Measurements from ENCODE around the gene GPA33.

Gene GPA33

GRCh38 chr1:167128261-167129227 is 38.4 kb upstream of the GPA33 start:
- Histone ChIP-seq H3K9me3 (no peaks in the 10 kb centered on the region), H3K36me3 (no peaks in the 10 kb centered on the region), H3K27me3 (no peaks in the 10 kb centered on the region), H3K4me2 (no peak overlapping the region), H4K20me1 (no peaks in the 10 kb centered on the region), H3K4me1 (peaks cover 10% of the 10 kb centered on the region), H3K9ac (no peak overlapping the region), H3K4me3 (no peak overlapping the region), H3K27ac (no peak overlapping the region)
- TF ChIP-seq Cebpa-rat (IDR thresholded peaks at IDR 0.05) = no peak

GRCh38 chr1:167127661-167128060 is 37.5 kb upstream of the GPA33 start:
- Histone ChIP-seq H3K36me3 (no peaks in the 10 kb centered on the region), H3K4me1 (peaks cover 10% of the 10 kb centered on the region), H3K27me3 (no peaks in the 10 kb centered on the region), H3K27ac (no peak overlapping the region), H3K4me2 (no peak overlapping the region), H3K4me3 (no peak overlapping the region), H4K20me1 (no peaks in the 10 kb centered on the region), H3K9me3 (no peaks in the 10 kb centered on the region), H3K9ac (no peak overlapping the region)
- TF ChIP-seq Cebpa-rat (IDR thresholded peaks at IDR 0.05) = no peak

- H3K27me3 ChIP-seq = no peaks in the 10 kb centered on the region
- H3K4me1 ChIP-seq = peaks cover 10% of the 10 kb centered on the region
- no peak overlapping the region for H3K4me3 ChIP-seq
- no peak overlapping the region for H3K4me2 ChIP-seq
- no peak for TF ChIP-seq Cebpa-rat (IDR thresholded peaks at IDR 0.05)
- H3K9ac ChIP-seq = no peak overlapping the region
- no peak overlapping the region for H3K27ac ChIP-seq
- no peaks in the 10 kb centered on the region for H4K20me1 ChIP-seq
- no peaks in the 10 kb centered on the region for H3K9me3 ChIP-seq
- no peaks in the 10 kb centered on the region for H3K36me3 ChIP-seq
Measured at GRCh38 chr1:167127236-167127635, 37.1 kb upstream of the GPA33 start.

DNA sequence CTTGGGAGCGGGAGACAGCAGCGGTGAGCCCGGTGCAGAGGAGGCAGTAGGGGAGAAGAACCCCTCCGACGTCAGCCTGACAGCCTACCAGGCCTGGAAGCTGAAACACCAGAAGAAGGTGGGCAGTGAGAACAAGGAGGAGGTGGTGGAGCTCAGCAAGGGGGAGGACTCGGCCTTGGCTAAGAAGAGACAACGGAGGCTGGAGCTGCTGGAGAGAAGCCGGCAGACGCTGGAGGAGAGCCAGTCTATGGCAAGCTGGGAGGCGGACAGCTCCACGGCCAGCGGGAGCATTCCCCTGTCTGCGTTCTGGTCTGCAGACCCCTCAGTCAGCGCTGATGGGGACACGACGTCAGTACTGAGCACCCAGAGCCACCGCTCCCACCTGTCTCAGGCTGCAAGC is 36.6 kb upstream of the GPA33 start:
- Histone ChIP-seq H3K4me3 (no peak overlapping the region), H3K9me3 (no peaks in the 10 kb centered on the region; the same call in 1 of the 2 replicates), H3K27me3 (0 out of 2 replicates have a peak, but pooled peaks cover under 1% of the 10 kb centered on the region), H3K9ac (no peak overlapping the region), H3K27ac (no peak overlapping the region), H3K4me1 (peaks cover 10% of the 10 kb centered on the region), H3K36me3 (no peaks in the 10 kb centered on the region), H4K20me1 (no peaks in the 10 kb centered on the region), H3K4me2 (no peak overlapping the region)
- TF ChIP-seq Cebpa-rat (IDR thresholded peaks at IDR 0.05) = no peak

DNA sequence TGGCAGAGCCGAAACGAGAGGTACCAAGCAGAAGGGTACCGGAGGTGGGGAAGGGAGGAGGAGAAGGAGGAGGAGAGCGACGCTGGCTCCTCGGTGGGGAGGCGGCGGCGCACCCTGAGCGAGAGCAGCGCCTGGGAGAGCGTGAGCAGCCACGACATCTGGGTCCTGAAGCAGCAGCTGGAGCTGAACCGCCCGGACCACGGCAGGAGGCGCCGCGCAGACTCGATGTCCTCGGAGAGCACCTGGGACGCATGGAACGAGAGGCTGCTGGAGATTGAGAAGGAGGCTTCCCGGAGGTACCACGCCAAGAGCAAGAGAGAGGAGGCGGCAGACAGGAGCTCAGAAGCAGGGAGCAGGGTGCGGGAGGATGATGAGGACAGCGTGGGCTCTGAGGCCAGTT is 36.1 kb upstream of the GPA33 start:
- Histone ChIP-seq H3K4me3 (no peak overlapping the region), H3K27me3 (peaks cover 5% of the 10 kb centered on the region), H3K27ac (no peak overlapping the region), H3K36me3 (no peaks in the 10 kb centered on the region), H4K20me1 (no peaks in the 10 kb centered on the region), H3K4me1 (peaks cover 8% of the 10 kb centered on the region), H3K9ac (no peak overlapping the region), H3K9me3 (no peaks in the 10 kb centered on the region; the same call in 1 of the 2 replicates), H3K4me2 (no peak overlapping the region)
- TF ChIP-seq Cebpa-rat (IDR thresholded peaks at IDR 0.05) = no peak

DNA sequence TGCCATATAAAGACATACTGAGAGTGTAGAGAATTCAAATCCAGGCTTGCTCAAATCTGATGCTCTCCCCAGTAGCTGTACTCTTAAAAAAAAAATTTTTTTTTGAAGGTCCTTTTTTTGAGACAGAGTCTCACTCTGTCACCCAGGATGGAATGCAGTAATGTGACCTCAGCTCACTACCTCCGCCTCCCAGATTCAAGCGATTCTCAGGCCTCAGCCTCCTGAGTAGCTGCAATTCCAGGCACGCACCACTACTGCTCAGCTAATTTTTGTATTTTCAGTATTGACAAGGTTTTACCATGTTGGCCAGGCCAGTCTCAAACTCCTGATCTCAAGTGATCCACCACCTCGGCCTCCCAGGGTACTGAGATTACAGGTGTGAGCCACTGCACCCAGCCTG is 32.4 kb upstream of the GPA33 start:
- TF ChIP-seq Cebpa-rat (IDR thresholded peaks at IDR 0.05) = no peak
- no peak overlapping the region for H3K9ac ChIP-seq
- H3K4me3 ChIP-seq = no peak overlapping the region
- H4K20me1 ChIP-seq = no peaks in the 10 kb centered on the region
- H3K9me3 ChIP-seq = no peaks in the 10 kb centered on the region; the same call in 1 of the 2 replicates
- H3K27ac ChIP-seq = no peak overlapping the region
- peaks cover 9% of the 10 kb centered on the region for H3K27me3 ChIP-seq
- no peak overlapping the region for H3K4me2 ChIP-seq
- no peaks in the 10 kb centered on the region for H3K36me3 ChIP-seq
- no peaks in the 10 kb centered on the region for H3K4me1 ChIP-seq

- H3K27me3 ChIP-seq = peaks cover 9% of the 10 kb centered on the region
- H3K4me3 ChIP-seq = no peak overlapping the region
- H3K4me2 ChIP-seq = no peak overlapping the region
- no peaks in the 10 kb centered on the region for H3K36me3 ChIP-seq
- H3K9me3 ChIP-seq = no peaks in the 10 kb centered on the region; the same call in 1 of the 2 replicates
- no peak overlapping the region for H3K9ac ChIP-seq
- H3K27ac ChIP-seq = no peak overlapping the region
- TF ChIP-seq Cebpa-rat (IDR thresholded peaks at IDR 0.05) = no peak
- no peaks in the 10 kb centered on the region for H3K4me1 ChIP-seq
- H4K20me1 ChIP-seq = no peaks in the 10 kb centered on the region
Measured at GRCh38 chr1:167122121-167122480, 31.9 kb upstream of the GPA33 start.

DNA sequence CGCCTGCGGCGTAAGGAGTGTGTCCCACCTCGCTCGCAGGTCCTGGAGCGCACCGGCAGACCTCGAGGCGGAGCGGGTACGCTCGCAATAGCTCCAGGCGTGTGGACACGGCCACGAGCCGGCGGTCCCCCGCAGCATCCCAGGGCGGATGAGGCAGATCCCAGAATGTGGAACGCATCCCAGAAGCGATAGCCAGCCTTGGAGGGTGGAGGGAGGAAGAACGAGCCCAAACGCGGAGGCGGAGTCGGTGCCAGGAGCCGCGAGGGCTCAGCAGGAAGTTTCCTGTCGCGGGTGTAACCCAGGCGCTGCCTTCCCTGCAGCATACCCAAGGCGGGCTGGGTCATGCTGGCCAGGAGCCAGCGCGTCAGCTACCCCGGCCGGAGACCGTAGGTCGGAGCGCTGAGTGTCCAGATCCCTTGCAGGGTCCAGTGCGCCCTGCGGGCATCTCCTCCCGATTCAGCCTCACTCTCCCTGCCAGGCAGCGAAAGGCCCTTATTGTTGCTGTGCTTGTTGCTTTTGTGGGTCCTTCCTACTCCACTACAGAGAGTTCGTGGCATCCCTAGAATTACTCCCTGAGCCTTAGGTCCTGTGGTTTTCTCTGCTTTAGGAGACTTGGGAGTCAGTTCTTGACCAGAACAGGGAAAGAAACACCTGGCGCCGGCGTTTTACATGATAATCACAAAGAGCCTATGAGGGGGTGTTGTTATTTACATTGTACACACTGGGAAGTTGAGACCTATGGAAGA is 31.4 kb upstream of the GPA33 start:
- Histone ChIP-seq H4K20me1 (no peaks in the 10 kb centered on the region), H3K4me3 (no peak overlapping the region), H3K9me3 (no peaks in the 10 kb centered on the region; the same call in 1 of the 2 replicates), H3K4me2 (no peak overlapping the region), H3K9ac (no peak overlapping the region), H3K27me3 (peaks cover 9% of the 10 kb centered on the region), H3K27ac (no peak overlapping the region), H3K4me1 (no peaks in the 10 kb centered on the region), H3K36me3 (no peaks in the 10 kb centered on the region)
- no peak for TF ChIP-seq Cebpa-rat (IDR thresholded peaks at IDR 0.05)

- H4K20me1 ChIP-seq = no peaks in the 10 kb centered on the region
Measured at GRCh38 chr1:167120899-167121298, 30.7 kb upstream of the GPA33 start.

DNA sequence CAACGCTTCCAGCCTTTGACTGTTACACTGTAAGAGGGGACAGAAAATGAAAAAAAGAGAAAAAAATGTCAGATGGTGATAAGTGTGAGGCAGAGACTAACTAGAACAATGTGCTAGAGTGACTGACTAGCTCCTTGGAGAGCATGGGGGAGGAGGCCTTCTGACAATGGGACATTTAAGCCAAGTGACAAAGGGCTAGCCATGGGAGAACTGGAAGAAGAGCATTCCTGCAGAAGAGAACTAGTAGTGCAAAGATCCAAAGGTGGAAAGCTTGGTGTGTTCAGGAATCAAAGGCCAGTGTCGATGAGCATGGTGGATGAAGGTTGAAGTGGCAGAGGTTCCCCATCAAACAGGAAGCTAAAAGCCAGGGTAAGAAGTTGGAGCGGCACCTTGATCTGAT is 29.5 kb upstream of the GPA33 start:
- no peak for TF ChIP-seq Cebpa-rat (IDR thresholded peaks at IDR 0.05)
- no peak overlapping the region for H3K4me2 ChIP-seq
- H3K4me1 ChIP-seq = no peaks in the 10 kb centered on the region
- no peaks in the 10 kb centered on the region; the same call in 1 of the 2 replicates for H3K9me3 ChIP-seq
- no peaks in the 10 kb centered on the region for H4K20me1 ChIP-seq
- H3K9ac ChIP-seq = no peak overlapping the region
- H3K4me3 ChIP-seq = no peak overlapping the region
- no peak overlapping the region for H3K27ac ChIP-seq
- H3K36me3 ChIP-seq = no peaks in the 10 kb centered on the region
- peaks cover 9% of the 10 kb centered on the region for H3K27me3 ChIP-seq

More at GRCh38 chr1:167120899-167121298, 30.7 kb upstream of the GPA33 start:
- TF ChIP-seq Cebpa-rat (IDR thresholded peaks at IDR 0.05) = no peak
- Histone ChIP-seq H3K36me3 (no peaks in the 10 kb centered on the region), H3K4me3 (no peak overlapping the region), H3K9me3 (no peaks in the 10 kb centered on the region; the same call in 1 of the 2 replicates), H3K27ac (no peak overlapping the region), H3K27me3 (peaks cover 9% of the 10 kb centered on the region), H3K9ac (no peak overlapping the region), H3K4me2 (no peak overlapping the region), H3K4me1 (no peaks in the 10 kb centered on the region)
